ENCODE data around the gene CD28. TPM values are rescaled to one million over a fixed set of nuclear protein-coding genes. Genes with fewer than 3 reads are reported as not detected.

CD28 gene
- total RNA-seq, 1 donor from 2014 or later = not detected

DNA sequence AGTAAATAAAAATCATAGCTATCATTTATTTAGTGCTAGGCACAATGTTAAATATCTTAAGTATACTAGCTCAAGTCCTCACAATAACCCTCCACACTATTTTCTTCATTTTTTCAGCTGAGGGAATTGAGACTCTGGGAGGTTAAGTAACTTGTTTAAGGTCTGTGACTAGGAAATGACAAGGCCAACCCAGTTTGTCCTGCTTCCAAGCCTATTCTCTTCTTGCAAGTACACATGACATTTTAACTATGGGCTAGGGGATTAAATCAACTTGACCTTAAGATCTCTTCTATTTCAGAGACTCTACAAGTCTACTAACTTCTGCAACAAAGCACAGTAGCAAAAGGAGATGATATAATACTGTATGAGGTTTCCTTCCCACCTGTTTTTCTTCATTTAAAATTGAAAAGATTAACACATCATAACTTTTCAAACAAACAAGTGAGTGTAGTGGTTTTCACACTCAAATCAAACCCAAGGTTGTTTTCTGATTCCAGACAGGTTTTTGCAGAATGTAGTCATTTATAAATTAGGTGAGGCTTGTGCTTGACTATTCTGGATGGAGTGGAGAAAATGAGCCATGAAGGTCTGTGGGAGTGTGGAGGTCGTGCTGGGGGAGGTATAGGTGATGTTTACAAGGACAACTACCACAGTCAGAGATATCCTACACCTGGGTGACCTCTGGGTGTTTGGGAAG, 57.0 kb downstream of the CD28 start:
- Mint-ChIP-seq H3K4me3 (ENCODE audit: unreplicated experiment) (no peak overlapping the region), H3K36me3 (ENCODE audit: unreplicated experiment) (peaks cover 2% of the 10 kb centered on the region), H3K9me3 (ENCODE audit: unreplicated experiment) (no peaks in the 10 kb centered on the region), H3K4me1 (ENCODE audit: unreplicated experiment) (peaks cover 36% of the 10 kb centered on the region), H3K27me3 (ENCODE audit: unreplicated experiment) (no peaks in the 10 kb centered on the region), H3K27ac (ENCODE audit: unreplicated experiment) (no peak overlapping the region)
- TF ChIP-seq, protein P1, sequence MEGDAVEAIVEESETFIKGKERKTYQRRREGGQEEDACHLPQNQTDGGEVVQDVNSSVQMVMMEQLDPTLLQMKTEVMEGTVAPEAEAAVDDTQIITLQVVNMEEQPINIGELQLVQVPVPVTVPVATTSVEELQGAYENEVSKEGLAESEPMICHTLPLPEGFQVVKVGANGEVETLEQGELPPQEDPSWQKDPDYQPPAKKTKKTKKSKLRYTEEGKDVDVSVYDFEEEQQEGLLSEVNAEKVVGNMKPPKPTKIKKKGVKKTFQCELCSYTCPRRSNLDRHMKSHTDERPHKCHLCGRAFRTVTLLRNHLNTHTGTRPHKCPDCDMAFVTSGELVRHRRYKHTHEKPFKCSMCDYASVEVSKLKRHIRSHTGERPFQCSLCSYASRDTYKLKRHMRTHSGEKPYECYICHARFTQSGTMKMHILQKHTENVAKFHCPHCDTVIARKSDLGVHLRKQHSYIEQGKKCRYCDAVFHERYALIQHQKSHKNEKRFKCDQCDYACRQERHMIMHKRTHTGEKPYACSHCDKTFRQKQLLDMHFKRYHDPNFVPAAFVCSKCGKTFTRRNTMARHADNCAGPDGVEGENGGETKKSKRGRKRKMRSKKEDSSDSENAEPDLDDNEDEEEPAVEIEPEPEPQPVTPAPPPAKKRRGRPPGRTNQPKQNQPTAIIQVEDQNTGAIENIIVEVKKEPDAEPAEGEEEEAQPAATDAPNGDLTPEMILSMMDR (IDR thresholded peaks at IDR 0.05) = no peak
- no peak for DNase-seq (ENCODE audit: extremely low spot score, unreplicated experiment)

- TF ChIP-seq, protein P1 (IDR thresholded peaks at IDR 0.05) = no peak
- H3K36me3 Mint-ChIP-seq (ENCODE audit: unreplicated experiment) = no peaks in the 10 kb centered on the region
- H3K27me3 Mint-ChIP-seq (ENCODE audit: unreplicated experiment) = no peaks in the 10 kb centered on the region
Observed at GRCh38 chr2:203763938-203764664, 57.7 kb downstream of the CD28 start.

GRCh38 chr2:203772456-203773165, 66.2 kb downstream of the CD28 start:
- Mint-ChIP-seq H3K27ac (ENCODE audit: unreplicated experiment) (no peak overlapping the region), H3K4me3 (ENCODE audit: unreplicated experiment) (no peak overlapping the region), H3K36me3 (ENCODE audit: unreplicated experiment) (no peaks in the 10 kb centered on the region), H3K9me3 (ENCODE audit: unreplicated experiment) (no peaks in the 10 kb centered on the region), H3K27me3 (ENCODE audit: unreplicated experiment) (no peaks in the 10 kb centered on the region), H3K4me1 (ENCODE audit: unreplicated experiment) (peaks cover 10% of the 10 kb centered on the region)
- no peak for DNase-seq (ENCODE audit: extremely low spot score, unreplicated experiment)
- TF ChIP-seq, protein P1 (IDR thresholded peaks at IDR 0.05) = no peak

More at GRCh38 chr2:203763938-203764664, 57.7 kb downstream of the CD28 start:
- DNase-seq (ENCODE audit: extremely low spot score, unreplicated experiment) = no peak
- H3K4me3 Mint-ChIP-seq (ENCODE audit: unreplicated experiment) = no peak overlapping the region
- H3K4me1 Mint-ChIP-seq (ENCODE audit: unreplicated experiment) = peaks cover 35% of the 10 kb centered on the region
- H3K27ac Mint-ChIP-seq (ENCODE audit: unreplicated experiment) = no peak overlapping the region
- H3K9me3 Mint-ChIP-seq (ENCODE audit: unreplicated experiment) = no peaks in the 10 kb centered on the region

- Mint-ChIP-seq H3K27me3 (ENCODE audit: unreplicated experiment) (no peaks in the 10 kb centered on the region), H3K27ac (ENCODE audit: unreplicated experiment) (no peak overlapping the region), H3K9me3 (ENCODE audit: unreplicated experiment) (no peaks in the 10 kb centered on the region), H3K36me3 (ENCODE audit: unreplicated experiment) (no peaks in the 10 kb centered on the region), H3K4me3 (ENCODE audit: unreplicated experiment) (no peak overlapping the region), H3K4me1 (ENCODE audit: unreplicated experiment) (peaks cover 10% of the 10 kb centered on the region)
- TF ChIP-seq, protein P1 (IDR thresholded peaks at IDR 0.05) = no peak
- DNase-seq (ENCODE audit: extremely low spot score, unreplicated experiment) = no peak
Observed at GRCh38 chr2:203774760-203775159, 68.3 kb downstream of the CD28 start.

- peaks cover 10% of the 10 kb centered on the region for H3K4me1 Mint-ChIP-seq (ENCODE audit: unreplicated experiment)
- H3K4me3 Mint-ChIP-seq (ENCODE audit: unreplicated experiment) = no peak overlapping the region
- no peaks in the 10 kb centered on the region for H3K9me3 Mint-ChIP-seq (ENCODE audit: unreplicated experiment)
- TF ChIP-seq, protein P1 (IDR thresholded peaks at IDR 0.05) = no peak
- no peak overlapping the region for H3K27ac Mint-ChIP-seq (ENCODE audit: unreplicated experiment)
- no peaks in the 10 kb centered on the region for H3K27me3 Mint-ChIP-seq (ENCODE audit: unreplicated experiment)
- no peak for DNase-seq (ENCODE audit: extremely low spot score, unreplicated experiment)
- no peaks in the 10 kb centered on the region for H3K36me3 Mint-ChIP-seq (ENCODE audit: unreplicated experiment)
Observed at GRCh38 chr2:203775684-203776083, 69.2 kb downstream of the CD28 start.

Data from osteocyte (in vitro differentiated cells).